GM19023 (cell line): Measurements from ENCODE around the gene NPC1.
"Not testable (repeated sequence)": the region's sequence is repeated elsewhere in the genome, so short reads cannot be mapped to it uniquely, and the experiment has no call there.

Experiments
- ATAC-seq: cut with Tn5 transposase; IDR thresholded peaks from one replicate; pipeline ENCODE4 v1.9.1; 2021; ENCODE audit warnings: mild to moderate bottlenecking, moderate library complexity; ENCODE audit not compliant: unreplicated experiment

Gene NPC1

DNA sequence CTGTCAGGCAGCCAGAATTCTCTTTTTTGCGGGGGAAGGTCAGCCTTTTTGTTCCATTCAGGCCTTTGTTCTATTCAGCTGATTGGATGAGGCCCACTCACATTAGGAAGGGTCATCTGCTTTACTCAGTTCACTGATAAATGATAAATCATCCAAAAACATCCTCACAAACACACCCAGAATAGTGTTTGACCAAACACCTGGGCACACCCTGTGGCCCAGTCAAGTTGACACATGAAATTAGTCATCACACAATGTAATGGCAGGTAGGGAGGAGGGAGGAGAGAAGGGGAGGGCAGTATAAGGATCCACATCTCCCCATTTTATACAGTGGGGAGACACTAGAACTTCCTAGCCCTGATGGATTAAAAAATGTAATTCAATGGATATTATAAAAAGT lies 91.3 kb downstream of the NPC1 start:
- no peak for ATAC-seq

DNA sequence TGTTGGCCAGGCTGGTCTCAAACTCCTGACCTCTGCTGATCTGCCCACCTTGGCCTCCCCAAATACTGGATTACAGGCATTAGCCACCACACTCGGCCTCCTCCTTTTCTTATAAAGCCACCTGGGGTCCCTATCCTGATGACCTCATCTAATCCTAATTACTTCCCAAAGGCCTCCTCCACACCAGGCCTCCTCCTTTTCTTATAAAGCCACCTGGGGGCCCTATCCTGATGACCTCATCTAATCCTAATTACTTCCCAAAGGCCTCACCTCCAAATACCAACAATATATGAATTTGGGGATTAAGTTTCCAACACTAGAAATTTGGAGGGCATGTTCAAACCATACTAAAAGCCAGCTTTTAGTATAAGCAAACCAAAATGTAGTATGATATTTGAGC lies 92.7 kb downstream of the NPC1 start:
- ATAC-seq, result no peak

GRCh38 chr18:23489586-23489985 lies 96.7 kb downstream of the NPC1 start:
- ATAC-seq, result not testable (repeated sequence)

DNA sequence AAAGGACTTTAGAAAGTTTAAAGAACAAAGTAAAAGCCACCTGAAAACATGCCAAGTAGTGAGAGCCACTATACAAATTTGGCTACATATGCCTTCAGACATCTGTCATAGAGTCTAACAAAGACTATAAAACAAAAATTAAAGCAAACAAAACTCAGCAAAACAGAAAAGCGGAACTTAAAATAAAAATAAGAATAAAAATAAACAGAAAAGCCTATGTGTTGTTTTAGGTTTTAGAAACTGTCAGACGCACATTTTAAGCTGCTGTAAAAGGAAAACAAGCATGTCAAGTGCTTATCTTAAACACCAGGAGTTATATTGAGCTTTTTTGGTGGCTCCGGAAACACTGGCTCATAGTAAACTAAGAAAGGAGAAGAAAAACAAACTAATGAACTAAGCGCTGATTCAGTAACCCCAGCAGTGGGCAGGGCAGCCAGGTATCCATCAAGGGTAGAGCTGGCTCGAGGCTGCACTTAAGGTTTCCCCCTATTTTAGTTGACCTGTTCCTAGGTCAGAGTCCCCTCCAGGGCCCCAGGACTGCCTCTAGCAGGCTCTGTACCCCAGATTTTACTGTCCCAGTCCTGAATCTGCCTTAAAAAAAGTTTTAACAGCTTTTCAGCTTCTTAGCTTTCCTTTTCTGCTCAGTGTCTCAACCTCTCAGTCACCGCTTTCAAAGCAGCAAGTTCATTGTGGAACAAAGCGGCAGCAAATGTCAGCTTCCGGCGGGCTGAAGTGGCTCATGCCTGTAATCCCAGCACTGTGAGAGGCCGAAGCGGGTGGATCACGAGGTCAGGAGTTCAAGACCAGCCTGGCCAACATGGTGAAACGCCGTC lies 98.4 kb downstream of the NPC1 start:
- ATAC-seq, result peak; percentile 78

- no peak for ATAC-seq
These were observed 100.9 kb downstream of the NPC1 start for GRCh38 chr18:23485386-23485785.

- no peak for ATAC-seq
These were observed 101.6 kb downstream of the NPC1 start for GRCh38 chr18:23484561-23485182.
